ENCODE measurements around the gene ATF7IP.

- no peak for TF ChIP-seq CTCF (IDR thresholded peaks at IDR 0.05)
- no peak for TF ChIP-seq POLR2A (IDR thresholded peaks at IDR 0.05)
- no peak for TF ChIP-seq POLR2AphosphoS5 (IDR thresholded peaks at IDR 0.05)
- no peak for TF ChIP-seq EP300 (IDR thresholded peaks at IDR 0.05; ENCODE audit: low read depth)
Observed at GRCh38 chr12:14479004-14479403, 113.5 kb downstream of the ATF7IP start.

Data from transverse colon (tissue), 4 donors.